Hepatocyte (in vitro differentiated cells): Measurements from ENCODE around the gene ANTXR2. TPM values are rescaled to one million over a fixed set of nuclear protein-coding genes. Genes with fewer than 3 reads are reported as not detected.

Experiments used
- DNase-seq: peaks from one replicate; pipeline ENCODE4 v3.0.0-alpha.2; 2016; ENCODE audit warnings: low spot score
- H2AFZ ChIP-seq: fragments of 200-600 bp; sonication (generic); 2 replicates; pipeline ENCODE4 v1.6.0; 2016; ENCODE audit warnings: antibody characterized with exemption, mild to moderate bottlenecking
- H3K27ac ChIP-seq: fragments of 200-600 bp; sonication (generic); 2 replicates; pipeline ENCODE4 v1.5.1; 2016; ENCODE audit warnings: mild to moderate bottlenecking
- H3K27me3 ChIP-seq: fragments of 200-600 bp; sonication (generic); 2 replicates; pipeline ENCODE4 v1.6.1; 2016
- H3K36me3 ChIP-seq: fragments of 200-600 bp; sonication (generic); replicated peaks from 2 replicates; pipeline ENCODE4 v1.5.1; 2016; ENCODE audit warnings: low read depth; ENCODE audit not compliant: insufficient read depth
- H3K4me1 ChIP-seq: fragments of 200-600 bp; sonication (generic); 2 replicates; pipeline ENCODE4 v1.5.1; 2016; ENCODE audit warnings: mild to moderate bottlenecking, moderate library complexity; ENCODE audit not compliant: insufficient read depth
- H3K4me2 ChIP-seq: fragments of 200-600 bp; sonication (generic); 2 replicates; pipeline ENCODE4 v1.6.0; 2016
- H3K4me3 ChIP-seq: fragments of 200-600 bp; sonication (generic); 2 replicates; pipeline ENCODE4 v1.5.1; 2016; ENCODE audit warnings: mild to moderate bottlenecking
- H3K79me2 ChIP-seq: fragments of 200-600 bp; sonication (generic); 2 replicates; pipeline ENCODE4 v1.6.0; 2017; ENCODE audit warnings: mild to moderate bottlenecking
- H3K9me2 ChIP-seq: fragments of 200-600 bp; sonication (generic); replicated peaks from 2 replicates; pipeline ENCODE4 v1.6.0; 2017; ENCODE audit warnings: mild to moderate bottlenecking; ENCODE audit not compliant: insufficient read depth
- H3K9me3 ChIP-seq: fragments of 200-600 bp; sonication (generic); 2 replicates; pipeline ENCODE4 v1.5.1; 2016; ENCODE audit warnings: low read depth, mild to moderate bottlenecking
- H4K20me1 ChIP-seq: fragments of 200-600 bp; sonication (generic); 2 replicates; pipeline ENCODE4 v1.6.0; 2016; ENCODE audit warnings: mild to moderate bottlenecking; ENCODE audit not compliant: insufficient read depth, poor library complexity, severe bottlenecking
- CTCF ChIP-seq: fragments of 200-600 bp; sonication (generic); IDR thresholded peaks from 2 replicates; pipeline ENCODE4 v1.5.1; 2016; ENCODE audit warnings: antibody characterized with exemption, mild to moderate bottlenecking; ENCODE audit not compliant: poor library complexity
- EZH2 ChIP-seq: fragments of 200-600 bp; sonication (generic); IDR thresholded peaks from 2 replicates; pipeline ENCODE4 v1.6.1; 2016; ENCODE audit warnings: antibody characterized with exemption, mild to moderate bottlenecking, borderline replicate concordance
- EZH2phosphoT487 ChIP-seq: fragments of 200-600 bp; sonication (generic); IDR thresholded peaks from one replicate; pipeline ENCODE4 v1.6.1; 2018; ENCODE audit warnings: antibody characterized with exemption, mild to moderate bottlenecking, low read depth, moderate library complexity; ENCODE audit not compliant: unreplicated experiment, severe bottlenecking
- WGBS: methylation state at CpG from one replicate; pipeline ENCODE4 v1.1.6; 2016; ENCODE audit warnings: low lambda C conversion rate; ENCODE audit errors: missing lambda C conversion rate; 5-methylcytosine and 5-hydroxymethylcytosine counted together
- polyA plus RNA-seq: library from polyadenylated mRNA; unstranded; fragments of >200 nt; fragmentation: Nextera tagmentation; extraction: Ambion mirVana; gene quantifications from 2 replicates; pipeline ENCODE4 v1.2.1, GENCODE V29; 2016
- total RNA-seq: library from RNA; depleted of rRNA; stranded (reverse); fragments of >200 nt; gene quantifications from 2 replicates; pipeline ENCODE4 v1.2.3, GENCODE V29; 2014

The ANTXR2 gene
- total and polyA plus RNA-seq, 2 experiments from 2014 or later: 25.2 to 46.5 TPM

DNA sequence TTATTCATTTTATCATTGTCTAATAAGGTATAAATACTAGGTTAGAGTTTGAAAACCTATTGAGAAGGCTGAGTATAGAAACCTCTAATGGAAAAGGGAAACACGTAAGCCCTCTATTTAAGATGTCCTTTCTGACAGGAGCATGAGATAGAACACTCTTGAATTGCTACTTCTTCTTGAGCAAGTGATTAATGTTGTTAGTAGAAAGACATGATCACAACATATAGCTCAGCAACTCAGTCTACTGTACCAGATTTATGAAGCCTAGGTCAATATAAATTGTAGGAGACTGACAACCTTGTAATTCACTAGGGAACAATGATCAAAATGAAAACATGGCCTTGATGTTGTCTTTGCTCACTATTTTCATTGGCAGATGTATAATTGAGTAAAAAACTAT, 189.7 kb downstream of the ANTXR2 start:
- Histone ChIP-seq H3K9me3 (no peaks in the 10 kb centered on the region), H3K4me1 (no peaks in the 10 kb centered on the region), H3K79me2 (no peaks in the 10 kb centered on the region), H2AFZ (no peak overlapping the region), H3K4me3 (no peak overlapping the region), H3K27ac (no peak overlapping the region), H3K36me3 (no peaks in the 10 kb centered on the region), H3K27me3 (no peaks in the 10 kb centered on the region), H3K9me2 (no peaks in the 10 kb centered on the region), H3K4me2 (no peak overlapping the region), H4K20me1 (no peaks in the 10 kb centered on the region)
- TF ChIP-seq CTCF (no peak), EZH2phosphoT487 (no peak), EZH2 (no peak)
- no peak for DNase-seq
- WGBS: 90% methylated on average over 1 of the region's 1 CpG

DNA sequence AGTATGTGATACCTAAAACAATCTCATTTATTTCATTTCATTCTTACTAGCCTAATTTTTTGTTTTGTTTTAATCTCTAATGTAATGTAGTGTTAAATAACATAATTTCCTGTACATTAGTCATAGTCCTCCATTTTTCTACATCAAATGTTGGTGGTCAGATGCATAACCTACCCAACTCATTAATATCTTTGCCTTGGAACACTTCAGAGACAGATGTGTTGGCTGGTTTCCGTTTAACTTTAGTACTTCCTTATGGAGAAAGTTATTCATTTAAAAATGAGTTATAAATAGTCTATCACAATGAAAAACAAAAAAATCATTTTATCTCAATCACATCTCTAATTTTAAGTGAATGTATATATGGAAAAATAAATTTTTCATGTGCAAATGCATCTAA, 190.2 kb downstream of the ANTXR2 start:
- 81% methylated on average over 1 of the region's 1 CpG for WGBS
- H3K27ac ChIP-seq: no peak overlapping the region
- no peak for TF ChIP-seq CTCF
- TF ChIP-seq EZH2: no peak
- no peak for TF ChIP-seq EZH2phosphoT487

GRCh38 chr4:79881407-79881806, 191.6 kb downstream of the ANTXR2 start:
- TF ChIP-seq CTCF (no peak), EZH2 (no peak)

More for the DNA sequence above, 190.2 kb downstream of the ANTXR2 start:
- Histone ChIP-seq H4K20me1 (no peaks in the 10 kb centered on the region), H3K4me1 (no peaks in the 10 kb centered on the region), H3K9me2 (no peaks in the 10 kb centered on the region), H3K4me2 (no peak overlapping the region), H3K36me3 (no peaks in the 10 kb centered on the region), H3K27me3 (no peaks in the 10 kb centered on the region), H3K9me3 (no peaks in the 10 kb centered on the region), H3K79me2 (no peaks in the 10 kb centered on the region), H2AFZ (no peak overlapping the region), H3K4me3 (no peak overlapping the region)
- no peak for DNase-seq

DNA sequence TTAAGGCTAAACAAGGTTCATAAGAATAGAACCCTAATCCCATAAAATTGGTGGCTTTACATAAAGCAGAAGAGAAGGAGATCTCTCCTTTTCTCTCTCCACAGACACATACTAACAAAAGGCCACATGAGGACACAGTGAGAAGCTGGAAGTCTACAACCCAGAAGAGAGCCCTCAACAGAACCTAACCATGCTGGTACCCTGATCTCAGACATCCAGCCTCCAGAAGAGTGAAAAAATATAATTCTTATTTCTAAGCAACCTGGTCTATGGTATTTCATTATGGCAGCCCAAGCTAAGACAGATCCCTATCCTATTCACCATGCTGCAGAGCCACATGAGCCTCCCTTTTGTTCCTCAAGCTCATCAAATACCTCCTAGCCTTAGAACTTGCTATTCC, 195.5 kb downstream of the ANTXR2 start:
- Histone ChIP-seq H3K9me3 (no peaks in the 10 kb centered on the region), H4K20me1 (no peaks in the 10 kb centered on the region), H3K79me2 (no peaks in the 10 kb centered on the region), H3K36me3 (no peaks in the 10 kb centered on the region), H2AFZ (no peak overlapping the region), H3K27me3 (no peaks in the 10 kb centered on the region), H3K4me3 (no peak overlapping the region), H3K9me2 (no peaks in the 10 kb centered on the region), H3K27ac (no peak overlapping the region), H3K4me1 (no peaks in the 10 kb centered on the region), H3K4me2 (no peak overlapping the region)
- DNase-seq: no peak
- TF ChIP-seq EZH2 (no peak), EZH2phosphoT487 (no peak), CTCF (no peak)

More at GRCh38 chr4:79881407-79881806, 191.6 kb downstream of the ANTXR2 start:
- no peak for DNase-seq
- Histone ChIP-seq H3K4me1 (no peaks in the 10 kb centered on the region), H4K20me1 (no peaks in the 10 kb centered on the region), H3K9me2 (no peaks in the 10 kb centered on the region), H2AFZ (no peak overlapping the region), H3K27ac (no peak overlapping the region), H3K4me3 (no peak overlapping the region), H3K36me3 (no peaks in the 10 kb centered on the region), H3K4me2 (no peak overlapping the region), H3K27me3 (no peaks in the 10 kb centered on the region), H3K79me2 (no peaks in the 10 kb centered on the region), H3K9me3 (no peaks in the 10 kb centered on the region)
